GM13976 (cell line): ENCODE results near the gene SLC37A1.

Experiments used
- DNase-seq: peaks from one replicate; pipeline ENCODE4 v3.0.0; 2012; ENCODE audit warnings: low spot score
- in situ Hi-C: fragments of 300-500 bp; cut with MboI; formaldehyde crosslinking; loops from one replicate; pipeline ENCODE4 v1.12.0; 2022; ENCODE audit warnings: low sequenced_read_pairs, mixed read lengths, inconsistent platforms; ENCODE audit not compliant: unreplicated experiment
- TF ChIP-seq, protein P1 (sequence below): IDR thresholded peaks from 2 replicates; pipeline ENCODE4 v1.5.1; 2012; ENCODE audit warnings: borderline replicate concordance, mild to moderate bottlenecking; ENCODE audit not compliant: insufficient read depth; ENCODE audit errors: extremely low read depth, missing control alignments, control extremely low read depth

SLC37A1 gene

DNA sequence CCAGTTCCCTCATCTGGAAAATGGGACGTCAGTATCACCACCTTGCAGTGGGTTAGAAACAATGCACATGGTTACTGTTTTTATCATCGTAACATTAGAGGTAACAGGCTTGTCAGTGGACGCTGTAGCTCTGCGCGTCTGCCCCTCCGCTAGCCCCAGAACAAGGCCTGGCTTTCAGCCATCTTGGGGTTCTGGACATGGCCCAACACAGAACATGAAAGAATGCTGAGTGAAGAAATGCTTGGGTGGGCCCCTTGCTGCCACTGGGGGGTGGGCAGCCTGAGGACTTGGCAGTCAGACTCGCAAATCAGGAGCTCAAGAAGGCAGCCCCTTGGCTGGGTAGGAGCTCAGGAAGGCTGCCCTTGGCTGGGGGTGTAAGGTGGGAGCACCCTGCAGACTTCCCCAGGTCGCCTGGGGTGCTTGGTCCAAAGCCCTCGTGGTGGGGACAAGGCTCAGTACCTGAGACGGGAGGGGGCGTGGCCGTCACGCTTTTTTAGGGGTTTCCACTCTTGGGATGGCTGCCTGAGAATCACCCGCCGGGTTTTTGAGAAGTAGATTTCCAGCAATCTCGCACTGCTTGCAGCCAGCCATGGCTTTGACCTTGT, 51.7 kb downstream of the SLC37A1 start:
- TF ChIP-seq, protein P1, sequence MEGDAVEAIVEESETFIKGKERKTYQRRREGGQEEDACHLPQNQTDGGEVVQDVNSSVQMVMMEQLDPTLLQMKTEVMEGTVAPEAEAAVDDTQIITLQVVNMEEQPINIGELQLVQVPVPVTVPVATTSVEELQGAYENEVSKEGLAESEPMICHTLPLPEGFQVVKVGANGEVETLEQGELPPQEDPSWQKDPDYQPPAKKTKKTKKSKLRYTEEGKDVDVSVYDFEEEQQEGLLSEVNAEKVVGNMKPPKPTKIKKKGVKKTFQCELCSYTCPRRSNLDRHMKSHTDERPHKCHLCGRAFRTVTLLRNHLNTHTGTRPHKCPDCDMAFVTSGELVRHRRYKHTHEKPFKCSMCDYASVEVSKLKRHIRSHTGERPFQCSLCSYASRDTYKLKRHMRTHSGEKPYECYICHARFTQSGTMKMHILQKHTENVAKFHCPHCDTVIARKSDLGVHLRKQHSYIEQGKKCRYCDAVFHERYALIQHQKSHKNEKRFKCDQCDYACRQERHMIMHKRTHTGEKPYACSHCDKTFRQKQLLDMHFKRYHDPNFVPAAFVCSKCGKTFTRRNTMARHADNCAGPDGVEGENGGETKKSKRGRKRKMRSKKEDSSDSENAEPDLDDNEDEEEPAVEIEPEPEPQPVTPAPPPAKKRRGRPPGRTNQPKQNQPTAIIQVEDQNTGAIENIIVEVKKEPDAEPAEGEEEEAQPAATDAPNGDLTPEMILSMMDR, result no peak
- in situ Hi-C loops, result no loop called here
- DNase-seq, result no peak

DNA sequence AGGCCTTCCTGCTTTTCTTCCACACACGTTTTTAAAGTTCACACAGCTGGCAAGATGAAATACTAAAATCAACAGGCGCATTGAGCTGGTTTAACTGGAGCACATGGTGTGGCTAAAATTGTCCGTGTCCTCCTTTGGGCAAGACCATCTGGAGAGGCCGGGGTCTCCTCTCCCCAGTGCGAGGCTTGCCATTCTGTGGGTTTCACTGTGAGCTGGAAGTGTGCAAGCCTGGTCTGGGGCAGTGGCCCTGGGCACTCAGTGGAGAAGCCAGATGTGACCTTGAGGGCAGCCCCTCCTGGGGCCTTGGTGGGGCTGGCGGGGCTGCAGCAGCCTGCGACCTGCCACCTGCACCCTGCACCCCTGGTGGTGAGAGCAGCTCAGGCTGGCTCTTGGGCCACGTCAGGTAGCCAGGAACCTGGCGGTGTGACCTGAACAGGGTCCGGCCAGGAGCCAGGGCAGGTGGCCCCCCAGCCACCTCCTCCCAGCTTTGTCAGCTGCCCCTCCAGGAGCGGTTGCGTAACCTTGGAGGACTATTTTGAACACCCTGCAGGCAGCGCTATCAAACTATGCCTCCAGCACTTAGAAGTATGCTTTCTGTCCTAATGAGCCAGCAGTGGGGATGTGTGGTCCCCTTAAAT, 52.4 kb downstream of the SLC37A1 start:
- in situ Hi-C loops, result no loop called here
- DNase-seq, result no peak
- TF ChIP-seq, protein P1, result no peak

DNA sequence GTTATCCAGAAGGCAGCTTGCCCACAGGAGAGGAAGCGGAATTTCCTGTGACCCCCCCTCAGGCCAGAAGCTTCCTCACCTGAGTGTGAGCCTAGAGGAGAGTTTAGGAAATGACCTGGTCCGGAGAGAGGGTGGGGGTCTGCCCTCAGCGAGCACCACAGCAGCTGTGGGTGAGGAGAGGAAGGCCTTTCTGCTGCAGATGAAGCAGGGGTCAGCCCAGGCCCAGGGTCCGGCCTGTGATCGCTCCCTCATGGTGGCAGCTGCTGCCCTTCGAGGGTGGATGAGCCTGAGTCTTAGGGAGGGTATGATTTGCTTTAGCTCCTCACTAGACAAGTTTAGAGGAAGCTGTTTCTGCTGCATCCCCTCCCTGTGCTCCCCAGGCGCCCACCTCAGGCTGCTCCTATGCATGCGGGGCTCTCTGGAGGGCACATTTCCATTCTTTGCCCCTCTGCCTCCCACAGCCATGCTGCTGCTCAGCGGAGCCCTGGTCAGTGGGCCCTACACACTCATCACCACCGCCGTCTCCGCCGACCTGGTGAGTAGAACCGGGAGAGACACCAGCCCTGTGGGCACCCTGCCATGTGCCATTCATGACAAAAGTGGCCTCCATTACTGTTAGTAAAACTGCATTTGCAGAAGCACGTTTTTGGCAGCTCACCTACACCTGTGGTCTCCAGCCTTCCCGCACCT, 53.0 kb downstream of the SLC37A1 start:
- DNase-seq, result no peak
- TF ChIP-seq, protein P1, result no peak
- in situ Hi-C loops, result no loop called here

DNA sequence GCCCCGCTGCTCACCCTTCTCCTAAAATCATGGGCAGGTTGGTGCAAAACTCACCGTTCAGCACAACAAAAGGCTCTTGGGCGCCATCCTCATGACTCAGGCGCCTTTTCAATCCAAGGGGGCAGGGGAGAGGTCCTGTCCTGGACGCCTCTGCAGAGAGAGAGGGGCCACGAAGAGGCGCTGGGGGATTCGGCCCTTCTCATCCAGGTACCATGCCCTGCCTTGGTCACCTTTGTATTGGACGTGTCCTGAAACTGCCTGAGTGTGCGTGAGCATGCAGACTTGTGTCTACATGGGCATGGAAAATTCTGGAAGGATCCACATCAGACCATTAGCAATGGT, 53.5 kb downstream of the SLC37A1 start:
- in situ Hi-C loops, result no loop called here
- TF ChIP-seq, protein P1, result no peak

DNA sequence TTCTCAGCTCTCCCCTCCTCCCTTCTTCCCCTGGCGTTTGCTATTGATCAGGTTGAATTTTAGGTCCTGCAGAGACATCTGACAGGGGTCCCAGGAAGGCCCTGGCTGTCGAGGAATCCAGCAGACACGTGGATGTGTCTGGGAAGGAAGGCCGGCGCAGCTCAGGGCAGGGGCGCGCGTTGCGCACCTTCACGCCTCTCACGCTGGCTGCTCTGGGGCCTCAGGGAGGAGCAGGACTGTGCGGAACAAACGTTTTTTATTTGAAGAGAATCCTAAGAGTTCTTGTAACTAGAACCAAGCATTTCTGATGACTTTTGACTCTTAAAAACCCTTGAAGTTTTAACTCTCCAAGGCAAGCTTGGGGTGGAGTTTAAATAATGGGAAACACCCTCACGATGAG, 54.2 kb downstream of the SLC37A1 start:
- TF ChIP-seq, protein P1, result no peak
- DNase-seq, result no peak
- in situ Hi-C loops, result no loop called here

More for the DNA sequence above, 53.5 kb downstream of the SLC37A1 start:
- DNase-seq, result no peak

DNA sequence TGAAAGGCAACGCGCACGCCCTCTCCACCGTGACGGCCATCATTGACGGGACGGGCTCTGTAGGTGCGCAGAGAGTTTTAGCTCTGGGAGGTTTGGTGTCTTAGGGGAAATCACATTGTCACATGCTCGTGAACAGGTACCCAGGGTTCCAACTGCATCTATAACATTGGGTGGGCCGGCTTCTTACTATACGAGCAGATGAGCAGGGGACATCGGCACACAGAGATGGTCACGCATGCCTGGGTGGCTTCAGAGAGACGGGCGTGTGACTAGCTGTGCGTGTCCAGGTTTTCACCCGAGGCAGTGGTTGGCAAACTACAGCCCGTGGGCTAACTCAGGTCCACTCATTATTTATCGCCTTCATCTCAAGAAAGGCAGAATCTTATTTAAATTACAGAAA, 54.7 kb downstream of the SLC37A1 start:
- in situ Hi-C loops, result no loop called here

More for the DNA sequence above, 54.7 kb downstream of the SLC37A1 start:
- TF ChIP-seq, protein P1, result no peak
- DNase-seq, result no peak
